NOMO-1 treated with DMSO at 0.1 percent for 48 hours (cell line): Measurements from ENCODE around the gene CD2BP2.
"Not testable (repeated sequence)": the region's sequence is repeated elsewhere in the genome, so short reads cannot be mapped to it uniquely, and the experiment has no call there.

ENCODE experiments used
- DNase-seq: peaks from one replicate; lab custom pipeline; 2025; ENCODE audit not compliant: unreplicated experiment; lab: John Stamatoyannopoulos, UW

Gene CD2BP2

GRCh38 chr16:30346286-30346685 lies 8.8 kb downstream of the CD2BP2 start:
- no peak for DNase-seq

- not testable (repeated sequence) for DNase-seq
Measured at GRCh38 chr16:30343491-30343820, 11.7 kb downstream of the CD2BP2 start.

GRCh38 chr16:30342751-30343490 lies 12.2 kb downstream of the CD2BP2 start:
- no peak for DNase-seq

- not testable (repeated sequence) for DNase-seq
Measured at GRCh38 chr16:30341971-30342370, 13.1 kb downstream of the CD2BP2 start.

GRCh38 chr16:30340621-30341020 lies 14.5 kb downstream of the CD2BP2 start:
- DNase-seq, result no peak

- not testable (repeated sequence) for DNase-seq
Measured at GRCh38 chr16:30338715-30339114, 16.4 kb downstream of the CD2BP2 start.

GRCh38 chr16:30337964-30338357 lies 17.1 kb downstream of the CD2BP2 start:
- DNase-seq, result not testable (repeated sequence)

GRCh38 chr16:30335598-30336474 lies 19.3 kb downstream of the CD2BP2 start:
- DNase-seq, result no peak

- DNase-seq, result peak; percentile 81
Measured at GRCh38 chr16:30335028-30335597, 20.0 kb downstream of the CD2BP2 start.

- DNase-seq, result peak; percentile 66
Measured at GRCh38 chr16:30334473-30334989, 20.6 kb downstream of the CD2BP2 start.

- not testable (repeated sequence) for DNase-seq
Measured at GRCh38 chr16:30324220-30324619, 30.9 kb downstream of the CD2BP2 start.

- DNase-seq, result not testable (repeated sequence)
Measured at GRCh38 chr16:30318647-30319046, 36.5 kb downstream of the CD2BP2 start.

GRCh38 chr16:30310937-30311336 lies 44.2 kb downstream of the CD2BP2 start:
- not testable (repeated sequence) for DNase-seq

- not testable (repeated sequence) for DNase-seq
Measured at GRCh38 chr16:30309255-30309654, 45.9 kb downstream of the CD2BP2 start.
